Mesenchymal stem cell (in vitro differentiated cells and primary cell): ENCODE data around the gene CDC37.
A peak's percentile ranks its signal among the peaks of the same experiment; 100 is the strongest.

Experiments used
- DNase-seq: peaks from one replicate; pipeline ENCODE4 v3.0.0-alpha.2; 2013
- H2AFZ ChIP-seq: one replicate; pipeline ENCODE4 v1.6.1; 2013; ENCODE audit warnings: low read depth, mild to moderate bottlenecking, control low read depth, inconsistent platforms, low read length, moderate library complexity
- H2AK5ac ChIP-seq: 2 replicates; pipeline ENCODE4 v1.6.1; 2013; ENCODE audit warnings: low read length, moderate library complexity, mild to moderate bottlenecking, inconsistent platforms; ENCODE audit not compliant: severe bottlenecking
- H2BK120ac ChIP-seq: one replicate; pipeline ENCODE4 v1.6.1; 2013; ENCODE audit warnings: low read depth, mild to moderate bottlenecking, inconsistent platforms, low read length, moderate library complexity
- H2BK12ac ChIP-seq, 2 experiments: one replicate each; pipeline ENCODE4 v1.6.1; 2013; ENCODE audit warnings: inconsistent platforms in 2 of 2, low read length in 2 of 2, mild to moderate bottlenecking in 2 of 2, moderate library complexity in 2 of 2, control low read depth in 1 of 2
- H2BK15ac ChIP-seq: one replicate; pipeline ENCODE4 v1.6.1; 2013; ENCODE audit warnings: mild to moderate bottlenecking, low read depth, inconsistent platforms; ENCODE audit not compliant: poor library complexity, severe bottlenecking
- H2BK5ac ChIP-seq: 2 replicates; pipeline ENCODE4 v1.6.1; 2013; ENCODE audit warnings: low read depth, mild to moderate bottlenecking, low read length, control low read depth, inconsistent platforms; ENCODE audit not compliant: poor library complexity, severe bottlenecking
- H3K14ac ChIP-seq, 2 experiments: one replicate each; pipeline ENCODE4 v1.6.1; 2013; ENCODE audit warnings: inconsistent platforms in 2 of 2, low read length in 2 of 2, control low read depth in 1 of 2, mild to moderate bottlenecking in 1 of 2, moderate library complexity in 1 of 2
- H3K18ac ChIP-seq, 2 experiments: one replicate each; pipeline ENCODE4 v1.6.1; 2013; ENCODE audit warnings: inconsistent platforms in 2 of 2, low read length in 2 of 2, control low read depth in 1 of 2, low read depth in 1 of 2, mild to moderate bottlenecking in 1 of 2
- H3K23ac ChIP-seq, 2 experiments: one replicate each; pipeline ENCODE4 v1.6.1; 2013; ENCODE audit warnings: inconsistent platforms in 2 of 2, low read length in 2 of 2, mild to moderate bottlenecking in 2 of 2, moderate library complexity in 2 of 2, control low read depth in 1 of 2
- H3K27ac ChIP-seq: 2 replicates; pipeline ENCODE4 v1.5.1; 2013; ENCODE audit warnings: mild to moderate bottlenecking, moderate library complexity, low read length, control low read depth, inconsistent platforms; ENCODE audit not compliant: poor library complexity, severe bottlenecking
- H3K27me3 ChIP-seq, 2 experiments: 2 replicates each; pipeline versions ENCODE4 v1.6.1 to v1.7.0; 2013; ENCODE audit warnings: low read length in 2 of 2, mild to moderate bottlenecking in 2 of 2, moderate library complexity in 2 of 2, control low read depth in 1 of 2, inconsistent platforms in 1 of 2; ENCODE audit not compliant: control insufficient read depth in 1 of 2, insufficient read depth in 1 of 2
- H3K36me3 ChIP-seq, 2 experiments: 2 replicates each; pipeline versions ENCODE4 v1.6.1 to v1.7.0; 2013; ENCODE audit warnings: low read length in 2 of 2, control low read depth in 1 of 2, inconsistent platforms in 1 of 2, low read depth in 1 of 2, mild to moderate bottlenecking in 1 of 2; ENCODE audit not compliant: insufficient read depth in 2 of 2, control insufficient read depth in 1 of 2
- H3K4ac ChIP-seq, 2 experiments: one replicate each; pipeline ENCODE4 v1.6.1; 2013; ENCODE audit warnings: inconsistent platforms in 2 of 2, low read length in 2 of 2, mild to moderate bottlenecking in 2 of 2, moderate library complexity in 2 of 2, control low read depth in 1 of 2, low read depth in 1 of 2
- H3K4me1 ChIP-seq: 2 replicates; pipeline ENCODE4 v1.6.1; 2013; ENCODE audit warnings: low read depth, low read length, control low read depth; ENCODE audit not compliant: control insufficient read depth, insufficient read depth
- H3K4me2 ChIP-seq: 2 replicates; pipeline ENCODE4 v1.6.1; 2013; ENCODE audit warnings: low read length, mild to moderate bottlenecking, inconsistent platforms; ENCODE audit not compliant: poor library complexity, severe bottlenecking
- H3K4me3 ChIP-seq, 2 experiments: 2 replicates each; pipeline versions ENCODE4 v1.5.1 to v1.7.0; 2013; ENCODE audit warnings: low read length in 2 of 2, mild to moderate bottlenecking in 2 of 2, control low read depth in 1 of 2, low read depth in 1 of 2; ENCODE audit not compliant: insufficient read depth in 1 of 2
- H3K79me1 ChIP-seq: replicated peaks from 2 replicates; pipeline ENCODE4 v1.6.1; 2013; ENCODE audit warnings: mild to moderate bottlenecking, control low read depth, low read length, inconsistent platforms; ENCODE audit not compliant: poor library complexity, severe bottlenecking
- H3K9ac ChIP-seq: 2 replicates; pipeline ENCODE4 v1.7.0; 2013; ENCODE audit warnings: mild to moderate bottlenecking, low read length, moderate library complexity
- H3K9me3 ChIP-seq: 2 replicates; pipeline ENCODE4 v1.7.0; 2013; ENCODE audit warnings: mild to moderate bottlenecking, low read length; ENCODE audit not compliant: control insufficient read depth
- H4K8ac ChIP-seq: one replicate; pipeline ENCODE4 v1.6.1; 2013; ENCODE audit warnings: inconsistent platforms, mild to moderate bottlenecking, low read length, moderate library complexity
- H4K91ac ChIP-seq: one replicate; pipeline ENCODE4 v1.6.1; 2013; ENCODE audit warnings: mild to moderate bottlenecking, low read length, inconsistent platforms
- WGBS: methylation state at CpG from one replicate; pipeline ENCODE4 v1.1.7; 2013; ENCODE audit warnings: mixed read lengths; 5-methylcytosine and 5-hydroxymethylcytosine counted together

The CDC37 gene

GRCh38 chr19:10346509-10346908 lies 56.8 kb downstream of the CDC37 start:
- peak overlapping the region; percentile 53 for H3K9ac ChIP-seq
- 93% methylated on average over 10 of the region's 10 CpGs for WGBS
- no peak overlapping the region for H4K91ac ChIP-seq
- no peak overlapping the region for H2AK5ac ChIP-seq
- H3K4ac ChIP-seq = no peak overlapping the region
- no peak overlapping the region for H3K18ac ChIP-seq
- no peak overlapping the region for H2BK12ac ChIP-seq
- H2AFZ ChIP-seq = no peak overlapping the region
- H3K27ac ChIP-seq = no peak overlapping the region
- H3K4me3 ChIP-seq = no peak overlapping the region
- no peak overlapping the region for H2BK15ac ChIP-seq
- H2BK120ac ChIP-seq = no peak overlapping the region
- H3K4me1 ChIP-seq = no peaks in the 10 kb centered on the region
- peaks cover 13 to 14% of the 10 kb centered on the region in 2 experiments for H3K36me3 ChIP-seq
- H3K27me3 ChIP-seq = no peaks in the 10 kb centered on the region
- no peaks in the 10 kb centered on the region for H3K9me3 ChIP-seq
- no peak overlapping the region for H3K14ac ChIP-seq
- no peak overlapping the region for H3K23ac ChIP-seq
- DNase-seq = peak; percentile 41
- no peak overlapping the region for H2BK5ac ChIP-seq
- no peak overlapping the region for H4K8ac ChIP-seq
- H3K79me1 ChIP-seq = no peaks in the 10 kb centered on the region
- H3K4me2 ChIP-seq = no peak overlapping the region

GRCh38 chr19:10344780-10345179 lies 58.6 kb downstream of the CDC37 start:
- Histone ChIP-seq H3K4ac (no peak overlapping the region), H4K91ac (no peak overlapping the region), H3K4me3 (no peak overlapping the region), H3K27me3 (no peaks in the 10 kb centered on the region), H3K9ac (no peak overlapping the region), H3K79me1 (no peaks in the 10 kb centered on the region), H3K4me1 (no peaks in the 10 kb centered on the region), H3K9me3 (no peaks in the 10 kb centered on the region), H3K23ac (no peak overlapping the region), H3K4me2 (no peak overlapping the region), H3K36me3 (peaks cover 1 to 2% of the 10 kb centered on the region in 2 experiments), H3K27ac (no peak overlapping the region), H2BK120ac (no peak overlapping the region), H3K14ac (no peak overlapping the region), H2BK15ac (no peak overlapping the region), H3K18ac (no peak overlapping the region), H2AFZ (no peak overlapping the region), H2AK5ac (no peak overlapping the region), H2BK5ac (no peak overlapping the region), H2BK12ac (no peak overlapping the region), H4K8ac (no peak overlapping the region)
- WGBS = 96% methylated on average over 6 of the region's 10 CpGs
- DNase-seq = no peak

- Histone ChIP-seq H3K23ac (no peak overlapping the region), H3K9me3 (no peaks in the 10 kb centered on the region), H3K4me2 (no peak overlapping the region), H3K18ac (no peak overlapping the region), H3K27ac (no peak overlapping the region), H2BK15ac (no peak overlapping the region), H3K36me3 (no peaks in the 10 kb centered on the region), H4K91ac (no peak overlapping the region), H3K79me1 (no peaks in the 10 kb centered on the region), H3K27me3 (peaks cover 0 to 3% of the 10 kb centered on the region in 2 experiments), H2BK5ac (no peak overlapping the region), H3K4ac (no peak overlapping the region), H2BK120ac (no peak overlapping the region), H2BK12ac (no peak overlapping the region), H2AFZ (no peak overlapping the region), H3K14ac (no peak overlapping the region), H3K9ac (no peak overlapping the region), H3K4me1 (no peaks in the 10 kb centered on the region), H3K4me3 (no peak overlapping the region), H4K8ac (no peak overlapping the region), H2AK5ac (no peak overlapping the region)
- WGBS = 83% methylated on average over 2 of the region's 2 CpGs
- no peak for DNase-seq
These were observed 59.8 kb downstream of the CDC37 start for GRCh38 chr19:10343495-10343894.
